ENCODE data around the gene CANT1. TPM values are rescaled to one million over a fixed set of nuclear protein-coding genes. Genes with fewer than 3 reads are reported as not detected.

CANT1 gene
- total RNA-seq, 1 experiment from 2014 or later, result 86.4 TPM

GRCh38 chr17:79011451-79012147 lies 2.0 kb upstream of the CANT1 start:
- H3K4me3 ChIP-seq (ENCODE audit: low read depth, low read length), result no peak overlapping the region
- peaks cover 19% of the 10 kb centered on the region for H3K9me3 ChIP-seq
- peaks cover 4% of the 10 kb centered on the region; the same call in 1 of the 2 replicates for H3K36me3 ChIP-seq (ENCODE audit: control insufficient read depth, insufficient read depth, low read length)
- no TSS peak for BruUV-seq (replicated peaks)
- peak; percentile 33 to 36 for DNase-seq
- Mint-ChIP-seq H3K9me3 (ENCODE audit: unreplicated experiment) (peaks cover 25% of the 10 kb centered on the region), H3K27ac (ENCODE audit: unreplicated experiment) (peak overlapping the region; percentile 23), H3K4me1 (ENCODE audit: low read depth, unreplicated experiment) (peaks cover 31% of the 10 kb centered on the region), H3K36me3 (ENCODE audit: insufficient read depth, unreplicated experiment) (peaks cover 16% of the 10 kb centered on the region), H3K4me3 (ENCODE audit: unreplicated experiment) (peak overlapping the region; percentile 95), H3K27me3 (ENCODE audit: insufficient read depth, unreplicated experiment) (no peaks in the 10 kb centered on the region)
- H3K4me1 ChIP-seq, result peaks cover 35% of the 10 kb centered on the region
- H3K27me3 ChIP-seq (replicated peaks; ENCODE audit: control insufficient read depth, insufficient read depth, low read length), result no peaks in the 10 kb centered on the region
- intact Hi-C loops (cut with micrococcal nuclease; ENCODE audit: unreplicated experiment), result loop anchor here (2.0 kb wide), 1 partner anchor 63 kb away; the partner anchor contains the start of gene ENGASE
- ChIA-PET CTCF (no interaction called here), POLR2A (no interaction called here)
- no peak for TF ChIP-seq CTCF (IDR thresholded peaks at IDR 0.05; ENCODE audit: insufficient read depth in 1 of 2, low read depth in 1 of 2, low read length in 1 of 2, severe bottlenecking in 1 of 2, unreplicated experiment in 1 of 2)

- intact Hi-C loops (cut with micrococcal nuclease; ENCODE audit: unreplicated experiment), result loop anchor here (2.0 kb wide), 1 partner anchor 65 kb away; the partner anchor contains the start of gene ENGASE
- no peaks in the 10 kb centered on the region for H3K27me3 ChIP-seq (replicated peaks; ENCODE audit: control insufficient read depth, insufficient read depth, low read length)
- CTCF ChIA-PET, result interaction anchor here (0.9 to 1.0 kb wide), 3 partner anchors 19 to 712 kb away, joined by 3 to 5 read pairs (median 3); no protein-coding TSS in a partner anchor
- POLR2A ChIA-PET, result interaction anchor here (0.6 to 1.0 kb wide), 4 partner anchors 14 to 30 kb away, joined by 4 to 10 read pairs (median 5); no protein-coding TSS in a partner anchor
- Mint-ChIP-seq H3K27ac (ENCODE audit: unreplicated experiment) (peak overlapping the region; percentile 92), H3K9me3 (ENCODE audit: unreplicated experiment) (peaks cover 25% of the 10 kb centered on the region), H3K4me3 (ENCODE audit: unreplicated experiment) (peak overlapping the region; percentile 95), H3K4me1 (ENCODE audit: low read depth, unreplicated experiment) (peaks cover 38% of the 10 kb centered on the region), H3K36me3 (ENCODE audit: insufficient read depth, unreplicated experiment) (peaks cover 16% of the 10 kb centered on the region), H3K27me3 (ENCODE audit: insufficient read depth, unreplicated experiment) (no peaks in the 10 kb centered on the region)
- H3K4me1 ChIP-seq, result peaks cover 39% of the 10 kb centered on the region
- H3K9me3 ChIP-seq, result peaks cover 17% of the 10 kb centered on the region
- no peak for TF ChIP-seq CTCF (IDR thresholded peaks at IDR 0.05; ENCODE audit: insufficient read depth in 1 of 2, low read depth in 1 of 2, low read length in 1 of 2, severe bottlenecking in 1 of 2, unreplicated experiment in 1 of 2)
- peaks cover 4% of the 10 kb centered on the region; the same call in 1 of the 2 replicates for H3K36me3 ChIP-seq (ENCODE audit: control insufficient read depth, insufficient read depth, low read length)
- BruUV-seq (replicated peaks), result no TSS peak
- peak overlapping the region; percentile 91; the same call in 1 of the 2 replicates for H3K4me3 ChIP-seq (ENCODE audit: low read depth, low read length)
- peak in 1 of 2 experiments; percentile 1 for DNase-seq
Measured at GRCh38 chr17:79010304-79010646, 711 bp upstream of the CANT1 start.

- no TSS peak for BruUV-seq (replicated peaks)
- Mint-ChIP-seq H3K9me3 (ENCODE audit: unreplicated experiment) (peaks cover 18% of the 10 kb centered on the region), H3K36me3 (ENCODE audit: insufficient read depth, unreplicated experiment) (peaks cover 16% of the 10 kb centered on the region), H3K4me1 (ENCODE audit: low read depth, unreplicated experiment) (peaks cover 38% of the 10 kb centered on the region), H3K27ac (ENCODE audit: unreplicated experiment) (peak overlapping the region; percentile 92), H3K27me3 (ENCODE audit: insufficient read depth, unreplicated experiment) (no peaks in the 10 kb centered on the region), H3K4me3 (ENCODE audit: unreplicated experiment) (peak overlapping the region; percentile 95)
- peaks cover 39% of the 10 kb centered on the region for H3K4me1 ChIP-seq
- H3K4me3 ChIP-seq (ENCODE audit: low read depth, low read length), result peak overlapping the region; percentile 91
- H3K27me3 ChIP-seq (replicated peaks; ENCODE audit: control insufficient read depth, insufficient read depth, low read length), result no peaks in the 10 kb centered on the region
- POLR2A ChIA-PET, result interaction anchor here (0.6 to 1.0 kb wide), 4 partner anchors 16 to 836 kb away, joined by 3 to 10 read pairs (median 4); no protein-coding TSS in a partner anchor
- H3K9me3 ChIP-seq, result peaks cover 6% of the 10 kb centered on the region; the same call in 1 of the 2 replicates
- CTCF ChIA-PET, result interaction anchor here (0.6 to 1.0 kb wide), 5 partner anchors 37 to 1677 kb away, joined by 3 to 5 read pairs (median 3); partner anchors contain the start of gene ENGASE
- peaks cover 4% of the 10 kb centered on the region; the same call in 1 of the 2 replicates for H3K36me3 ChIP-seq (ENCODE audit: control insufficient read depth, insufficient read depth, low read length)
- no peak for TF ChIP-seq CTCF (IDR thresholded peaks at IDR 0.05; ENCODE audit: insufficient read depth in 1 of 2, low read depth in 1 of 2, low read length in 1 of 2, severe bottlenecking in 1 of 2, unreplicated experiment in 1 of 2)
- DNase-seq, result no peak
- intact Hi-C loops (cut with micrococcal nuclease; ENCODE audit: unreplicated experiment), result no loop called here
Measured at GRCh38 chr17:79008666-79009387, 737 bp downstream of the CANT1 start.
